HG03571 (cell line): ENCODE data around the gene TAP1.
A peak's percentile ranks its signal among the peaks of the same experiment; 100 is the strongest.

Experiments used
- ATAC-seq: cut with Tn5 transposase; IDR thresholded peaks from one replicate; pipeline ENCODE4 v1.9.1; 2021; ENCODE audit not compliant: unreplicated experiment

The TAP1 gene

DNA sequence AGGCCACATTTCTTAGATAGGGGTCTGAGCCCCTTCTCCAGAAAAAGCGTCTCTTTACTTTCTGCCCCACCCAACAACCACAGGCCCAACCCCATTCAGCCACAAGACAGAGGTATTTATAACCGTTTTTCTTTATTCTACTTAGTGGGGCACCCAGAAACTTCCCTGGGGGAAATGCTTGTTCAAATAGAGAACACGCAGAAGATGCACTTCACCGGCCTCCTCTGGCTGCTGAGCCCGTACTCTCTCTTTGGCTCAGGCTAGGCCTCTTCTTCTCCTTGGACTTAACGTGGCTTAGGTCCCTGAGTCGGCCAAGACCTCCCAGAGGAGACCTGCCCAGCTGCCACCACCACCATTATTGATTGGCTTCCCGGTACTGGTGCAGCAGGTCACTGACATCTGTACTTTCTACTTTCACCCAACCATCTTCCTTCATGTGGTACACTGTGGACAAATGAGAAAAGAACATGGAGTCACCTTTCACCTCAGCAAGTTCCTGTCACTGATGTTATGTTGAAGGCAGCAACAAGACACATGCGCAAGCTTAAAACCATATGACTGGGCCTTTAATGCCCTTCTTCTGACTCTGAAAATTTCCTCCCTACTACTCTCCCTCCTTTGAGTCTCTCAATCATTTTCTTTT, 12.8 kb downstream of the TAP1 start:
- no peak for ATAC-seq

DNA sequence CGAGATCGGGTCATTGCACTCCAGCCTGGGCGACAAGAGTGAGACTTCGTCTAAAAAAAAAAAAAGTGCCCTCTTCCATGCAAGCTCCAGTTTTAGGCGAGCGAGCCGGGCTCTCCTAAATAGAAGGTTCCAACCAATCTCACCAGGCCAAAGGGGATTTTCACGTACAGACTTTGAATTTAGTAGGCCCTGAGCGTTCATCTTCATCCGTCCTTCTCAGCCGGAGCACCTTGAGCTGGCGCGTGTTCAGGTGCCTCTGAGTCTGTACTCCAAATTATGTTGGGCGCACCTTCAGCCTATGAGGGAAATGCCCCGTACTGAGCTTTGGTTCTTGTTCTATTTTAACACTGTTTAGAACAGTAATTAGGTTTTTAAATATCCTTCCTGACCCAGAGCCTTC, 14.1 kb downstream of the TAP1 start:
- no peak for ATAC-seq

DNA sequence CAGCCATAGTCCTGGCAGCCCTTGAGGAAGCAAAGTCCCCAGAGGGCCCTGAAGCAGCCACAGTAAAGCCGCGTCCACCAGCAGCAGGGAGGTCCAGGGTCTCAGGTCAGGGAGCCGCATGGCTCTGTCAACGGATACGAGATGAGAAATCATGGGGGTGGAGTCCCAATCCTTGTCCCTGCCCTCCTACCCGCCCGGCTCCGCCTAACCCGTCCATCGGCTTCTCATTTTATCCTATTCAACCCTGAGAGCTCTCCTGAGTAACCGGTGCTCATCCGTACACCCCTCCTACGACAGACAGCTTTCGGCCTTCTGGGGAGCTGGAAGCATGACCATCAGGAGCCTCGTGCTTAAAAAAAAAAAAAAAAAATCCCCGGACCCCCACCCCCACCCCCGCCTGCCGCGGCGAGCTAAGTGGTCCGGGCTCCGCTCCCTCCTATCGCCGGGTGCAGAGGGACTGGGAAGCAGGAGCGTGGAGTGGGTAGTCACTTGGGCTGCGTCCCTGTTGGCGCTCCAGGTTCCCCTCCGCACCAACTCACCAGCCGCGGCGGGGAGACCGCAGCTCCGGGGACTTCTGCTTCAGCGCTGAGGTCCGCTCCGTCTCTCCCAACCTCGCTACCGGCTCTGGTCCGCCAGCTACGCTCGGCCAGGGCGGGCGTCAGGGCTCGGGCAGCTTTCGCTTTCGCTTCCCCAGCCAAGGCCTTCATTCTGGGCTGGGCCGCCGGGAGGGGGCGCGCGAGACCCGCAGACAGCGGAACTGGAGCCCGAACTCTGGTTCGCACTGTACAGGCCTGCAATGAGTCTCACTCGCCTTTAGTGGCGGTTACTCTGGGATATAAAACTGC, 15.2 kb downstream of the TAP1 start, which contains the start of gene TAP2:
TAP2 (minus strand) TSS at position 626 of the 845 bp plus-strand sequence; CDS start at position 120, 506 bp downstream.
- peak; percentile 84 for ATAC-seq

DNA sequence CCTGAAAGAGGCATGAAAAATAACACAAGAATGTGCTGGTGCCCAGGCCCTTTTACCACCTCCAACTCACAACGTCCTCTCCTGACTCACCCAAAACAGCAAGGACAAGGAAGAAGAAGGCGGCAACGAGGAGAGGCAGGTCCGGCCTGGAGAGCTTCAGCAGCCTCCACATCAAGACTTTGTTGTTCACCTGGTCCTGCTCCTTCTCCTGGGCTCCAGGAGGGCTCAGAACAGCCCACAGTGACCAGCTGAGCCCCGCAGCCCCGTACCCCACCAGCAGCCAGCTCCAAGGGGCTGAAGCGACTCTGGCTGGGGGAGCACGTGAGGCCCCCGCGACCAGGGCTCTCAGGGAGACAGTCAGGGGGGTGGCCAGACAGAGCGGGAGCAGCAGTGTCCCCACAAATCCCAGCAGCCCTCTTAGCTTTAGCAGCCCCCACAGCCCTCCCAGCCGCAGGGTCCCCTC, 15.8 kb downstream of the TAP1 start:
- no peak for ATAC-seq

DNA sequence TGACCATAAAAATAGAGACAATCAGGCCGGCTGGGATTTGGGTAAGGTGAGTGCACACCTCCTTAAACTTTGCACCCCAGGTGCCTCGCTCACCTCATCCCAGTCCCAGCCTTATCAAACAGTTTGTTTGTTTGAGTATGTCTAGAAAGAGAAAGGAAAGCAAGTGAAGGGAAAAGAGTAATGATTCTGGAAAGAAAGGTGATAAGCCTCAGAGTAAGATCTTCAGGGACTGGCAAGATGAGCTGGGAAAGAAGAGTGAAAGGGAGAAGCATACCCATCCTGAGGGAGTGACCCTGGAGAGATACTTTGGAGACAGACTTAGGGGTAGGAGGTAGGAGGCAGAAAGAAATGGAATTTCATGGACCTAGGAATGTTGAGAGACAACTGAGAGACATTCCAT, 16.6 kb downstream of the TAP1 start:
- ATAC-seq = no peak

DNA sequence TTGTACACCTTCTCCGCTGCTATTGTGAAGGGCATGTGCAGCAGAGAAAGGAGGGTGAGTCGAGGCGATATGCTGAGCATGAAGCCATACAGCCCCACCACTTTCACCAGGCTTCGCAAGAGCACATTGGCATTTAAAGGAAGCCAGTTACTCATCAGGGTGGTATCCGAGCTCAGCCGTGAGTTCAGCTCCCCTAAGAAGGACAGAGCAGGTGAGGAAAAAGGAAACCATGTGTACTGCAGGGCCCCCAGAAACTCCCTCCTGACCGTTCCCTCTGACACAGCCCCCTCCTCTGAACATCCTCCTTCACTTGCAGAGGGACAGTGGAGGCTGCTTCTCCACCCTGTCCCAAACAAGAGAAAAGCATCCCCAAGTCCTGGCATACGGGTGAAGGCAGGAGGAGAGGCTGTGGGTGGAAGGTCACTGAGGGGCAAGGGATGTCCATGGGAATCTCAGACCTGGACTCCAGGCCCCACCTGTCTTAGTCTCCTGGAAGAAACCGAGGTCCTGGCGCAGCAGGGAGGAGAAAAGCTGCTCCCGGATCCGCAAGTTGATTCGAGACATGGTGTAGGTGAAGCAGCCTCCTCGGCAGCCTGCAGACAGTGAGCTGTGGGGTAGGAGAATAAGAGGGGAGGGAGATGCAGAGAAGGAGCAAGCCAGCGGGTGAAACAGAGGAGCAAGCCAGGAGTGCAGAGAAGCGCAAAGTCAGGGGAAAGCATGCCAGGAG, 18.2 kb downstream of the TAP1 start:
- no peak for ATAC-seq

DNA sequence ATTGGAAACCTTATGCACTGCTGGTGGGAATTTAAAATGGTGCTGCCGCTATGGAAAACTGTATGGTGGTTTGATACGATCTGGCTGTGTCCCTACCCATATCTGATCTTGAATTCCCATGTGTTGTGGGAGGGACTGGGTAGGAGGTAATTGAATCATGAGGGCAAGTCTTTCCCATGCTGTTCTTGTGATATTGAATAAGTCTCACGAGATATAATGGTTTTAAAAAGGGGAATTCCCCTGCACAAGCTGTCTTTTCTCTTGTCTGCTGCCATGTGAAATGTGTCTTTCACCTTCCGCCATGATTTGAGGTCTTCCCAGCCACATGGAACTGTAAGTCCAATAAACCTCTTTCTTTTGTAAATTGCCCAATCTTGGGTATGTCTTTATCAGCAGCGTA, 19.8 kb downstream of the TAP1 start:
- no peak for ATAC-seq

DNA sequence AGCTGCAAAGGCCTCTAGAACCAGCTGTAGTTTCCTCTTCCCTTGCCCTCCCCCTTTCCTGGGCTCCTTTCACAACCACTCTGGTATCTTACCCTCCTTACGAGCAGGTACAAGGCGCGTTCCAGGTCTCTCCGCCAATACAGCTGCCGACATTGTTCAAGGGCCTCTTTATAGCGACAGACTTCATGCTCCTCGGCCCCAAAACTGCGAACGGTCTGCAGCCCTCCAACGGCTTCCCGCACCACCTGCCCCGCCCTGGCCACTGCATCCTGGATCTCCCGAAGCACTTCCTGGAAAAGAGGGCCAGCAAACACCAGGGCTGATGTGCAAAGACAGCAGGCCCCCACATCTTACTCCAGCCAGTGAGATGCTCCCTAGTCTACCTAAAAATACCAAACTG, 21.0 kb downstream of the TAP1 start:
- ATAC-seq = no peak

DNA sequence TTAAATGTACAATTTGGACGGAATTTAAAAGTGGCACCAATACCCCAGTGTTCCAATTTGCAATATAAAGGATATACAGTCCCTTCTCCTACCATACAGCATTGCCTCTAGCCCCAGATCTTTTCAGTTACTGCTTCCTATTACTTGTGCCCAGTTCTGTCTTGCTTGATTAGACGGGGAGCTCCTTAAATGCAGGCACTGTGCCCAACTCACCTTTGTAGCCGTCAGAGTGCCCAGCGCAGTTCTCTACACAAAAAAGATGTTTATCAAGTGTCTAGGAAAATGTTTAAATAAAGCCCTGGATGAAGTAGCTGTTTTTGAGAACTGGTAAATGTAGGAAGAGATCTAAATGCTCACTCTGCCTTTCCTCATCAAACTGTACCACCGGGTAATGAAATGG, 22.6 kb downstream of the TAP1 start:
- ATAC-seq = no peak

DNA sequence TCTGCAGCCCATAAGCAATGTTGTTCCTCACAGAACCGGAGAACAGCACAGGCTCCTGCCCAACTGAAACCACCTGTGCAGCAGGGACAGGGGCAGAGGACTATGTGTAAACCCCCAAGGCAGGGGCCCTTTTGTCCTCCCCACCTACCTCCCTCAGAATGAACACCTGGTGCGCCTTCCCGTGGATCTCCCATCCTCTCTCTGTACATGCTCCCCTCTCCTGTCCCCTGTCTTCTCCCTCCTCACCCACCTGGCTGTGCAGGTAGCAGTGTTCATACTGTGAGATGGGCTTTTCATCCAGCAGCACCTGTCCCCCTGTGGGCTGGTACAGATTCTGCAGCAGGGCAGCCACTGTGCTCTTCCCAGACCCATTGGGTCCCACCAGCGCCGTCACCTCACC, 23.5 kb downstream of the TAP1 start:
- no peak for ATAC-seq

DNA sequence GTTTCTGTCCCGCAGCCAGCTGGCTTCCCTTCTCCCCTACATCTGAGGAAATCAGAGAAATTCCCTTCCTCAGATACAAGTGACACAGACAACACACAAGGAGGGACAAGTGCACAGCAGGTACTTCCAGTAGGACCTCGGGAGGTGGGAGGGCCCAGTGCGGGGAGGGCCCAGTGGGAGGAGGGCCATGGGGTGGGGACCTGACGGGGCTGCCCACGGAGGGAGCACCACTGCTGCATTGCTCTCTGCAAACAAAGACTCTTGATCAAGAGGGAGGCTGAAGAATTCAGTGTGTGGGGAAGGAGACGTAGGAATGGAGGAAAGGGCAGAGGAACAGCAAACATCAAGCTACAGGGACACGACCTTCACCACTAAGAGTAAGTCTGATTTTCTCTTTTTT, 24.0 kb downstream of the TAP1 start:
- no peak for ATAC-seq

DNA sequence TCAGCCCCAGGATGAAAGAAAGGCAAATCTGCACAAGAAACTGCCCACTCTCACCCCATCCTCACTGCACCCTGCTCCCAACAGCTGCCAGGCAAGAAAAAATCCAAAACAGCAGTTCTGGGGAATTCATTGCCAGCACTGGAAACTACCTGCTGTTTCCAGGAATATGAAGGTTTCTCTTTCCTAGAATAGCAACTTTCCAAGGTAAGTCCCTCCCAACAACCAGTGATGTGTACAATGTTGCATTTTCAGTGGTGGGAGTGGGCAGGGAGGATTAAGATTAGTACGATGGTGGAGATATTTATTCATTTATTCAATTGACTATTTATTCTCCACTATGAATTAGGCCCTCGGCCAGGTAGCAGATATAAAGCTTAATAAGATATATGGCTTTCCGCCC, 26.5 kb downstream of the TAP1 start:
- ATAC-seq = no peak

DNA sequence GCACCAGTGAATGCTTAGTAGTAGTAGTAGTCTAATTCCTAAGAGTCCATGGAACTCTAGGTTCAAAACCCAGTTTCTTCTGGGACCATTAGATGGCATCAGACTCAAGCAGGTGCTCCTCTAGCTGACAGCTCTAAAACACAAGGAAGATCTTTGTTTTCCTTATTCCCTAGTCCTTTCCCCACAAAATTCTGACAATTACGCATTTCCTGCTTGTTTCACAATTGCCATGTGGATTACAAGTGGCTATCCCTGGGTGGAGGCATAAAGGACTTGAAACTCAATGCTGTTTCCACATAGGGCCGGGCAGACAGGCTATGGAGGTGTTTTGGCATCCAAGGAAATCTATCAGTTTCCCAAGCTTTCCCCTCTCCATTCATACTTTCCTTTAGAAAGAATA, 27.5 kb downstream of the TAP1 start:
- ATAC-seq = no peak

DNA sequence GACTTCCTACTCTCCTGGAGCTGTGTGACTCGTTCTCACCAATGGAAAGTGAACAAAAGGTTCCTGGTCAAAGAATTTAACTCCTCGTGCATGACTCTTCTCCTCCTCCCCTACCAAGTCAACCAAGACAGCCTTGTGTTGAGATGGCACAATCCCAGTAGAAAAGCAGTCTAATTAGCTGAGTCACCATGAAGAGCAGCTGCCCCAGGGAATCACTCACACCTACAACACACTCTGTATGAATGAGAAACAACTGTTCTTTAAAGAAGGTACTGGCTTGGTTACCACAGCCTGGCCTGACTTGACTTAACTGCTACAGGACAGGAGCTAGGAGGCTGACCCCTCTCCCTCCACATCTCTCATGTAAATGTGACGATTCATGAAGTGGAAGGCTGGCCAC, 33.8 kb downstream of the TAP1 start:
- ATAC-seq = no peak

DNA sequence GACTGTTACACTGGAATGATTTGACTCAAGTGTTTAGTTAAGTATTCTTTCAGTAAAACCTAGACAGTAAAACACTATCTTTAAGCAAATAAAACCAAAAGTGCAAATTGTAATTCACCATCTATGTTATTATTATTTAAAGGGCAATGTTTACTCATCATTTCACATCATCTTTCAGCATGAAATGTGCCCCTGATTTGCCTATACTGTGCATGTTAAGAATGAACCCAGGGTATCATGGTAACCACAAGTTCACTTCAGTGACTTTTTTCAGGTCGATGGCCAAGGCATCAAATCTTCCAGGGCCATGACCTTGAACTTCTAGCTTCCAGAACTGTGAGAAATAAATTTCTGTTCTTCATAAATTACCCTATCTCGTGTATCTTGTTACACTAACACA, 34.6 kb downstream of the TAP1 start:
- ATAC-seq = no peak

DNA sequence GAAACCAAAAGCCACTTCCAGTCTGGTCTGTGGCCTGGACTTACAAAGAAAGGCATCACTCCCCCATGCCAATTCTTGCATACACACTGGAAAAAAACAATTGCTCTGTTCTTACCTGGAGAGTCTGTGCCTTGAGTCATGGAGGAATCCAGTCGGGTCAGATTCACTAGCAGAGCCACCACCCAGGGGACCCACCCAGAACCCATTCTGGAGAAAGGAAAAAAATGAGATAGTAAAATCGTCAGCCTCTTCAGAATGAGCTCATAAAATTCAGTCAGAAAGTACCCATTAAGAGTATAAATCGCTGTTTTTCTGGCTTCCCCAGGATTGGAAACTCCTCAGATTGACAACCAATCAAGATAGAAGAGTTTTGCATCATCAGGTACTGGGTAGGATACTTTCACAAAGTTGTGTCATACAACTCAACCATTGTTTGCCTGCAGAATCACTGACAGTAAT, 36.7 kb downstream of the TAP1 start, which contains the start of gene HLA-DOB:
HLA-DOB (minus strand) TSS at position 257 of the 459 bp plus-strand sequence; CDS start at position 206, 51 bp downstream.
- peak; percentile 50 for ATAC-seq

DNA sequence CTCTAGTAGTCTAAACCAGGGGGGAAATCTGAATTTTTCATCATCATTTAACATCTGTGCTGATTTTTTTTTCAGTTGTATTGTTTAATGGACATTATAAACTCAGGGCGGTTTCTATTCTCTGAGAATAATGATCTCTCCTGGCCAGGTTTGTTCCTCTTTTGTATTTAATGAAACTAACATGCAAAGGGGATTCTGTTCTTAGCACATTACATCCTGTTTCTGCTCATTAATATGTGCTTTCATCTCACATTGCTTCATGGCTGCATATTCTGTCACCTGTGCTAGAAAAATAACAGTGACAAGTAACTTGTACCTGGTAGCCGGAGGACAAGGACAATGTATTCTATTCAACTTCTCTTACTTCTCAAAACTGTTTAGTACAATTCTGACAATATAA, 37.5 kb downstream of the TAP1 start:
- ATAC-seq = no peak

DNA sequence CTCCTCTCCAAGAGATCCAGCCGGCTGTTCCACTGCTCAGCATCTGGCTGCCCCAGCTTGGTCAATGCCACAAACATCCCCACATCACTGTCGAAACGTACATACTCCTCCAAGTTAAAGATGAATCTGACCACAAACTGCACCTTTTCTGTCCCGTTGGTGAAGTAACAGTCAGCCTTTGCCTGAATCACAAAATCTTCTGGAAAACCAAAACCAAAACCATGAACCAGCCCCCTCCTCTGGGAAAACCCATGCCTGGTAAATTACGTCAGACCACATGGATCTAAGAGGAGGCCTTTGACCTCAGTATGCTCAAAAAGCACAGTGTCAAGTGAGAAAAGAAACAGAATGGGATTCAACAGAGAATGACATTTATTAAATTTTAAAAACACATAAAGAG, 38.4 kb downstream of the TAP1 start:
- ATAC-seq = no peak

DNA sequence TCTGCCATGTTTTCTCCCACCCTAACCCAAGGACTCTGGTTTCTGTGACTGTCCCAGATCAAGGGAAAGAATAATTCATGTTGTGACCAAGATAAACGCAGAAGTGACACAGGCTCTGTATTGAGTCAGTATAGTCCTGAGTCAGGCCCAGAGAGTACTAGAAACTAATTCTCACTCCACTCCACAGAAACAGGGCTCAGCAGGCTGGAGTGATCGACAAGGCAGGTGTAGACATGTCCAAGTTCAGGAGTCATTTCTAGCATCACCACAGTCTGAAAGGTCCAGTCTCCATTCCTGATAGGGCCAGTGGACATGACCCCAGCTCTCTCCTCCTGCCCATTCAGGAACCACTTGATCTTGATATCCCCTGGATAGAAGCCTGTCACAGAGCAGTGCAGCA, 39.4 kb downstream of the TAP1 start:
- no peak for ATAC-seq

DNA sequence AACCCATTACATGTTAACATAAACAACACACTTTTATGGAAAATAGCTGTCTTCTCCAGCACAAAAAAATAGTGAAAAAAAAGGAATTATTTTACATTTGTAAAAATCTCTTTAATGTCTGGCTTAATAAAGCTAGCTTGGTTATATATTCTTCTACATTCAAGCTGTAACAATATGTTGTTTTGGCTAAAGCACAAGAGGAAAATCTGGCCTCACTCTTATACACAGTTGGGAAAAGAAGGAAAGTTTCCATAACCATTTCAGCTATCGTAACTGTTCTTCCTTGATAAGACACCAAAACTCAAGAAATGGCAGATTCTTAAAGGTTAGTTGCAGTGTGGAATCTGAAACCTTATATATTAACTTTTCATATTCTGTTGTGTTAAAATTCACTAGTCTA, 44.3 kb downstream of the TAP1 start:
- no peak for ATAC-seq

DNA sequence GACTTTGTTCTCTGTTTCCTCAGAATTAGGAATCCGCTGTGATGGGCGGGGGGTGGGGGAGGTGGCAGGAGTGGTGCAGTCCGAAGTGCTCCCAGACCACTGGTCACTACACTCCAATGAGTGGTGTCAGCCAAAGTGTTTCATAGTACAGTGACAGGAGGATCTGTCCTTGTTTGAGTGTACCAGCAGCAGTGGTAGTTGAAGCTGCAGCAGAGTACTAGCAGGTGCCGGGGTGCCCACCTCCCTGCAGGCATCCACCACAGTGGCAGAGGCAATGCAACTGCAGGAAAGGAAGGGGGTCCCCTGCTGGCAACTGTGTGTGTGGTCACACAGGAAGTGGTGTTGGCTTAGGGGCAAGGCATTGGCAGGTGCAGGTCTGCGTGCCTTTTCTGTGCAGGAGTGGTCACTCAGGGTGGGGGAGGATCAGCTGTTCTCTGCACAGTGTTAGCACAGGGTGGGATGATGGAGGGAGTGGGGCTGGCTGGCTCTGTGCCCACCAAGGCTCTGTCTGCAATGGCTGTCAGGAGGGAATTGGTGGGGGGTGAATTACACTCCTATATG, 46.4 kb downstream of the TAP1 start:
- no peak for ATAC-seq
